ENCODE measurements around the gene GALC.
"Not testable (repeated sequence)": the region's sequence is repeated elsewhere in the genome, so short reads cannot be mapped to it uniquely, and the experiment has no call there.

The GALC gene

DNA sequence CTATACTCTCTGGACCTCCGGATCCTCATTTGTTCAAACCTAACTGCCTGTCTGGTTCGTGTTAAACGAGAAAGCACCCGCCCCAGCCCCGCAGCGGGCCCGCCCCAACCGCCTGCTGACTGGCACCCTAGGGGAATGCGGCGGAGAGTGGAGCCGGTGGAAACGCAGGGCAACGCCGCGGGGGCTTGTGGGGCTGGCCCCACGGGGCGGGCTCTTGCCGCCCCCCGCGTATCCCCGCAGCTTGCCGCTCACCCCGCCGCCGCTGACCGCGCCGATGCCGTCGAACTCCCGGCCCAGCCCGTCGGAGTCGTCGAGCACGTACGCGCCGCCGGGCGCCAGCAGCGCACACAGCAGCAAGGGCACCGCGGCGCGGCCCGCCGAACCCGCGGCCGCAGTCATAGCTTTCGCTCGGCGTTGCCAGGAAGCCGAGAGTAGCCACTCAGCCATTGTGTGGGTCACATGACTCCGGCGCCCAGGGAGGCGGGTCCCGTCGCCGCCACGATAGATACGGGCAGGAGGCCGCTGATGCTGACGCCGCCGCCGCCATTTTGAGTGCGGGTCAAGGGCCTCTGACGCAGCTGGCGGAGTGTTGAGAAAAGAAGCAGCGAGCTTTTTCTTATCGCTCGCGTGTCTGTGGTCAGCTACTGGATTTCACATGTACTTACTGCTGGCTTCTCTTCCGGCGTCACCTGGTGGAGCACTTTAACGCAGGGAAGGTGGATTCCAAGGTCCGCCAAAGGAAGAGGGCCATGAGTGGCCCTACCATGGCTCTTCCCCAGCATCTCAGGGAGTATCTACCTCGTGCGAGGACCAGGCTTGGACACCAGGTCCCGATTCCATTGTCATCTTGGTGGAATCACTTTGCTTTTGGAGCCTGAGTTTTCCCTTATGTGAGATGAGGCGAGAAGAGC lies at the start of gene GALC:
Gene GALC (minus strand): TSS at position 465 of the 911 bp plus-strand sequence. CDS start 18 bp downstream, at position 447.
- peak; percentile 96 for DNase-seq

DNA sequence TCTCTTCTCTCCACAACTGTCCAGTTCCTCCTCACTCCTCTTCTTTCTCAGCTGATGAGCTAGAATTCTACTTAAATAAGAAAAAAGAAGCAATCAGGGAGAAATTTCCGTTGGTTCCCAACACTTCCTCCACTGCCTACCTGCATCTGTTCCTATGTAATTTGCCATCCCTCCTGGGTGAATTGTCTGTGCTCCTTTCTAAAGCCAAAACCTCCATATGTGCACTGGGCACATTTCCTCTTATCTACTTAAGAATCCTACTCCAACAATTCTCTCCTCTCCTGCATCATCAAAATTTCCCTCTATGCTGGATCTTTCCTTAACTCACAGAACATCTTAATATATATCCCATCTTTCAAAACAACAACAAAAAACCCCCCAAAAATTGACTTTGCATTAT lies 47.2 kb upstream of the GALC start:
- no peak for DNase-seq

DNA sequence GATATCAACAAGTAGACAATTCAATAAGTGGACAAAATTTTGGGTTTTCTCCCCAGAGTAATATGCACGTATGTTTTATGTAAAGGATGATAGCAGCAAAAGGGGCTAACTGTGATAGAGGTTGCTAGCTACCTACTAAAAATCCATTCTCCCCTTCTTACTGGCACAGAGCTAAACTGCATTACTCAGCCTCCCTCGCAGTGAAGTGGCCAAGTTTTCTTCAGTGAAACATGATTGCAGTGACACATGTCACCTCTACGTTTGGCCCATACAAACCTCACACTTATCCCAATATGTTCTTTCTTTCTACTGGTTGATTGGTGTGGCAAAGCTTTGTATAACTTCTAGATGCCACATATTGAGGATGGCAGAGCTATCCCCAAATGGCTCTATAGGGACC lies 46.2 kb upstream of the GALC start:
- no peak for DNase-seq

DNA sequence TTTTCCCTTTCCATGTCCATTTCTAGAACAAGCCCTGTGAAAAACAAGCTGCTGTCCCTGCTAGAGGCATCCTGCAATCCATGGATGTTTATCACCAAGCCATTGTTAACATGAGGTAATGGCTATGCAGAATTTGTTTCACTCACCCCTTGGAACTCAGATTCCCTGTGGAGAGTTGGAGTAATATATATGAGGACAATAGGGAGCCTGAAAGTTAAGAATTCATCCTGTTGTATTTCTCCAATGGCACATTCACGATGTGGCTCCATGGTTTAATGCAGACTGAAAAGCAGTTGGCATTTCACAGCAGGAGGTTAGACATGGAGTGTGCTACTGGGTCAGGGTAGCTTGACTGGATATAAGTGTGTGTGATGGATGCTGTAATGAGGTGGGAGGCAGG lies 44.3 kb upstream of the GALC start:
- no peak for DNase-seq

DNA sequence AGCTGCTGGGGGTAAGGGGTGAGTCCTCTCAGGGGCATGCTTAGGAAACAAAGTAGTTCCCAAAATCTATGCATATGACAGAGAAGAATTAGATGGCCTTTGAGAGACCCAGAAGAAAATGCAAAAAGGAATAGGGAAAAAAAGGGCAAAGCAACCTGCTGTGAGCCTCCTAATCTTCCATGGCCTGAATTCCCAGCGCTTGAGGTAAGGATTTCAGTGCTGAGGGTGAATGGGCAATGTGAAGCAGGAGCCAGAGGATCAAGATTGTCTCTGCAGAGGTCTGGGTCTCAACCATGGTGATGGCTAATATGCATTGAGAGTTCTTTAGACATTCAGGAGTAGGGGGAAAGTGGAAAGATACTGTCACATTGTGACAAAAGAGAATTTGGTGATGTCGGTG lies 43.4 kb upstream of the GALC start:
- no peak for DNase-seq

DNA sequence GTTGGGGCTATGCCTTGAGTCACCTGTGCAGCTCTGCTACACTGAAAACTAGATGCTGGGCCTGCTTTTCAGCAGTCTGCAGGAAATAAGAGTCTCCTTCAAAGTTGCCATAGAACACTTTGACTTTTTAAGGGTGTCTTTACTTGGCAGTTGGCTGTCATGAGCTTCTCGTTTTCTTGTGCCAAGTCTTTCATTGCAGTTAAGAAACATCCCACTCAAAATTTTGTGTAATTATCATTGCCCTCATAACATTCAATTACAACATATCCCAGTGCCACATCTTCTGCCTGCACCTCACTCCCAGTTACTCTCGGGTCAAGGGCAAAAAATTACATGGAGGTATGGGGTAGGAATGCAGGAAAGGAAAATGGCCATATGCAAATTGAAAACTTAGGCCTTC lies 41.1 kb upstream of the GALC start:
- DNase-seq: no peak

DNA sequence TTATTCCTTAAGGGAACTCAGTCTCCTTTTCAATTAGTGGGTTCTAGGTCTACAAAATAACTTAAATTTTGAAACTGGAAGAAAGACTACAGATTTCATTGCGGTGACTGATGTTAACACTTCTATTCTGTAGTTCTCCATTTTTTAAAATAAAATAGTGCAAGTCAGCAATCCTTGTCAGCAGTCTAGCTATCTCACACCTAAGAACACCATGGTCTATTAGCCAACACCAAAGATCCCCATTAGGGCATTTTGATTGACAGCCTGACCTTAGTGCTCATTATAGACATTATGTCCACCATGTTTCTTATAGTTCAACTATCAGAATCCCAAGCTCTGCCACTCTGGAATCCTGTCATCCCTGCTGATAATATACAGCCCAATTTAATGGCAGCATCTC lies 39.4 kb upstream of the GALC start:
- DNase-seq: no peak

DNA sequence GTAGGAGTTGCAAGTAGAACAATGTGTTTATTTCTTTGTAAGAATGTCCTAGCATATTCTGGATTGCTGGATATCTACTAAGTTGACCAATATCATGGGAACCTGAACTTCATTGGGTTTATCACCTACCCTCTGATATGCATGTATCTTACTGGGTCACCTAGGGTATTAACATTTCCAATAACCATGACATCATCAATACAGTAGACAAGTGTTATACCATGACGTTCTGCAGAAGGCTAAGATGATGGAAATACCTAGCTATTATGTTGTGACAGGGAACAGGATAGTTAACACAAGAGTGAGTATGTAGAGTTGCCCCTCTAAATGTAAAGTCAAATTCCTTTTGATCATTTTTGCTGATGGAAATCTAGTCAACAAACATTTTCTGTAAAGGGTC lies 37.9 kb upstream of the GALC start:
- no peak for DNase-seq

DNA sequence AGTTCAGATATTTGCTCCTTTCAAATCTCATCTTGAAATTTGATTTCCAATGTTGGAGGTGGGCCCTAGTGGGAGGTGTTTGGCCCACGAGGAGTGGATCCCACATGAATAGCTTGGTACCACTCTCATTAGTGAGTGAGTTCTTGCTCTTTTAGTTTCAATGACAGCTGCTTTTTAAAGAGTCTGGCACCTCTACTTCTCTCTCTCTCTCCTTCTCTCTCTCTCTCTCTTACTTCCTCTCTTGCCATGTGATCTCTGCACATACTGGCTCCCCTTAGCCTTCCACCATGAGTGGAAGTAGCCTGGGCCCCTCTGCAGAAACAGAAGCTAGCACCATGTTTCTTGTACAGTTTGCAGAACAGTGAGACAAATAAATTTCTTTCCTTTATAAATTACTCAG lies 37.1 kb upstream of the GALC start:
- DNase-seq: no peak

DNA sequence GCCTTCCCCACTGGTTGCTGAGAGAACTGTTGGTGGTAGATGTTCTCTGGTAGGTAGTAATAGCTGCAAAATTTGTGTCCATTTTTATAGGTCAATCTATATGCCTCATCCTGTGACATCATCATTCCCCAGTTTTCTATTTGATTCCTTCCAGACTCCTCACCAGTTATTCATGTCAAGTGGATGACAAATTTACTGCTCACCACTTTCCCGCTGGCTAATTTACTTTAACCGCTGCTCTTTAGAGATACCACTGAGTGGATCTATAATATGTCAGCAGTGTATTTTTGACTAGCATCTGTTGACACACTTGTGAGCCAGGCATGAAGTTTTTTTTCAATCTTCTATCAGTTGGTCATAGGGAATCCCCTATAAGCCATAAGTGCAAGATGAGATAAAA lies 36.5 kb upstream of the GALC start:
- DNase-seq: peak; percentile 47

DNA sequence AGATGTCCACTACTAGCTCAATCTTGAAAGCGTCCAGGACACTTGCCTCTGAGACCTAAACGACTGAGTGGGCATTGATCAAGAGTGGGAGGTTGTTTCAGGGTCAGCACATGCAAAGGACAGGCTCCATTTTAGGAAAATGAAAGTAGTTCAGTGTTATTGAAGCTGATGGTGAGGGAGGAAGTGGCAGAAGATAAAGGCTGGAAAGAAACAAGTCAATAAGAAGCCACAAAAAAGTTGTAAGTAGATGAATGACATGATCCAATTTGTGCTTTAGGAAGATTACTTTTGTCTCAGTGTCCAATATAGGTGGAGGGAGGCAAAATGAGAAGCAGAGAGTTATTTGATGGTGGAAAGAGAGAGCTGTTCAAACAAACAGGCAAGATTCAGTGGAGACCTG lies 33.9 kb upstream of the GALC start:
- DNase-seq: no peak

DNA sequence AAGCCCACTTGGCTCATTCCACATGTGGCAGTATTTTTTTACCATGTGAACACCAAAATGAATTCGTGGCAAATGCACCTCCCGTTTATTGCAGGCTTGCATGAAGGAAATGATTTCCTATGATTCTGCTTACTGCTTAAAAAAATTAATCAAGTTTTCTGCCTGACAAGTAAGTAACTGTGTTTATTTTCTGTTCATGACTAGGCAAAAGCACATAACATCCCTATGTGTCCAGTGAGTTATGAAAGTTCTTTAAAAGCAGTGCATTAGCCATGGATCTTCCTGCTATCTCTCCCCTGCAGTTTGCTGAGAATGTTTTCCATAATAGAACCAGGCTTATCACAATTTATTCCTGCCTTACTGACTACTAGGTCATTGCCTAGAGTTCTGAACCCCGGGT lies 32.3 kb upstream of the GALC start:
- no peak for DNase-seq

DNA sequence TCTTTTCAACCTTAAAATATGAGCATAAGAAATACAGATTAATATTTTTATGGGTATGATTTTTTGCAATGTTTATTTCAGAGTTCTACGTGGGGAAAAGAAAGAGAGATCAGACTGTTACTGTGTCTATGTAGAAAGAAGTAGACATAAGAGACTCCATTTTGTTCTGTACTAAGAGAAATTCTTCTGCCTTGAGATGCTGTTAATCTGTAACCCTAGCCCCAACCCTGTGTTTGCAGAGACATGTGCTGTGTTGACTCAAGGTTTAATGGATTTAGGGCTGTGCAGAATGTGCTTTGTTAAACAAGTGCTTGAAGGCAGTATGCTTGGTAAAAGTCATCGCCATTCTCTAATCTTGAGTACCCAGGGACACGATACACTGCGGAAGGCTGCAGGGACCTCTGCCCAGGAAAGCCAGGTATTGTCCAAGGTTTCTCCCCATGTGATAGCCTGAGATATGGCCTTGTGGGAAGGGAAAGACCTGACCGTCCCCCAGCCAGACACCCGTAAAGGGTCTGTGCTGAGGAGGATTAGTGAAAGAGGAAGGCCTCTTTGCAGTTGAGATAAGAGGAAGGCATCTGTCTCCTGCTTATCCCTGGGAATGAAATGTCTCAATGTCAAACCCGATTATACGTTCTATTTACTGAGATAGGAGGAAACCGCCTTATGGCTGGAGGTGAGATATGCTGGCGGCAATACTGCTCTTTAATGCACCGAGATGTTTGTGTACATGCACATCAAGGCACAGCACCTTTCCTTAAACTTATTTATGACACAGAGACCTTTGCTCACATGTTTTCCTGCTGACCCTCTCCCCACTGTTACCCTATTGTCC lies 31.5 kb upstream of the GALC start:
- DNase-seq: not testable (repeated sequence)

DNA sequence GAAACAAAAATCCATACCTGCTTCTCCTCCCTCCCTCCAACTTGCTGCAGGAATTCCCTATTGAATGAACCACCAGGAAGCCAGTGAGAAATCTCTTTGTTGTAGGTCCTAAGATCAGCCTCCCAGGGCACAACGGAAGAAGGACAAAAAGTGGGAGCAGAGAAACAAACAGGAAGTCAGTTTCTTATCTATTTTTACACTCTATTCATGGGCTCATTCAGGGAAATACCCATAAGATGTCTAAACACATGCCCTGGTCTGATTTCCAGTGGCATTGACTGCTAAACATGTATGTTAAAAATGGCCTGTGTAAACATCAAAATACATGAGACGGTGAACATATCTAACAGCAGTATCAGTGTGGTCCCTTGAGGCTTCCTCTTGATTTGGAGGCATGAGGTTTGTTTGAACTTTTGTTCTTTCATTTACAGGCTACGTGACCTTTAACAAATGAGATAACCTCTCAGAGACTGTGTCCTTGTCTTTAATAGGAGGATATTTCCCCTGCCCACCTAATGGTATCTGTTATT lies 30.7 kb upstream of the GALC start:
- no peak for DNase-seq

DNA sequence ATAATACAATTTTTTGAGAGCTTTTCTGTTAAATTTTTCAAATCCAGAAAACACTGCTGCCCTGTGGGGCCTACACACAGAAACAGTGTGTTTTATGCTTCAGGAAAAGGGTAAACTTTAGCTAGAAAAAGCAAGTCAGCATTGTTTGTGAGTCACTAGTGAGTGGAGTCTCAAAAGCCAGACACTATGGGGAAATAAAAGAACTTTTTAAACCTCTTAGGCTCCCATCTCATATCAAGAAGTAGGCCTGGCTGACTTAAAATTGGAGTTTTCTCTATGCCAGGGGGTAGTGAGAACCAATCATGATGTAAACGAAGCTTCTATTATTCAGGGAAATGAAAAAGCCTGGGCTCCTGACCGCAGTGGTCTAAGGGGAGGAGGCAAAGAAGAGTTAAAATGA lies 24.6 kb upstream of the GALC start:
- no peak for DNase-seq

DNA sequence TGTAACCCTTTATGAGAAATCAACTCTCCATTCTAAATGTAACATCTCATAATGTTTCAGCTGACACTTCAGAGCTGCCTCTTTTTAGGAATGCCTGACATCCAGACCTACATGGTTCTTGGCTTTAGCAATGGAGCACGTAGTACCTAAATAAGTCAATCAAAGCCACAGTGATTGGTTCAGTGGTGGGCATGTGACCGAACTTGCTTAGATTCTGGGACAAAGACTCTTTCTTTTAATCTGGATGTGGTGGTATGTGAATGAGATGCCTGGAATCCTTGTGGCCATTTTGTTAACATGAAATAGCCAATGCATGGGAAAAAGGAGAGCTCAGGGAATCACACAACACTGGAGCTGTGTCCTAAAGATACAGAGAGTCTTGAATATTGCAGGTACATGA lies 23.8 kb upstream of the GALC start:
- no peak for DNase-seq

DNA sequence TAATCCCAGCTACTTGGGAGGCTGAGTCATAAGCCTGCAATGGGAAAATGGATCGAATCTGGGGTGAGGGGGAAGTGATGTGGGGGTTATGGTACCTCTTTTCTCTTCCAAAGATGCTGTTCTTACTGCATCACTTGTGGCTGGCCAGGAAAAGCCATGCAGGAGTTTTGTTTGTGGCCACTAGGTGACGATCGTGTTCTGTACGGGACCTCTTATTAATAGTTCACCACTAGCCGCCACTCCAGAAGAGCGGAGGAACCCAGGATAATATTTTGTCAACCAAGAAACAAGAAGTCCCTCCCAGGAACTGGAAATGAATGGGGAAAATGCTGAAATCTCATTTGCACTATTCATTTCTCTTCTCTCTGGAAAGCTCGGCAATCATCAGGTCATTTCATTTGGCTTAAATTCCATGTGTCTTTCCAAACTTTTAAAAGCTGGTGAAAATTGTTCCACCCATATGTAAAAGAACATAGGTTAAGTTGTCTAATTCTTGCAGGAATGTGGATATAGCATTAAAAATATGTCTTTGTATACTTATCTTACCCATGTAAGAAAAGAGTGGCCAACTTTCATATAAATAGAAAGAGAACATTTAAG lies 20.9 kb upstream of the GALC start:
- DNase-seq: no peak

DNA sequence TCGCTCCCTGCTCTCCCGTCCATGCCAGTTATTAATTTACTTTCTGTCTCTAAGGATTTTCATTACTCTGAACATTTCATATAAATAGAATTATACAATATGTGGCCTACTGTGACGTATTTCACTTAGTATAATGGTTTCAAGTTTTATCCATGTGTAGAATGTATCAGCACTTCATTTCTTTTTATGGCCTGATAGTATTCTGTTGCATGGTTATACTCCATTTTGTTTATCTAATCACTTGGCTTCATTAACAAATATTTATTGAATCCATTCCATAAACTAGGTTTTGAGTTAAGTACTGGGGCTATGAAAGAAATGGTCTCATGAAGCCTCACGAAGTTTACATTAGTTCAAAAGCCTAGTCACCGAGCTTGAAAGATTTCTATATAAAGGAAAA lies 19.5 kb upstream of the GALC start:
- no peak for DNase-seq

DNA sequence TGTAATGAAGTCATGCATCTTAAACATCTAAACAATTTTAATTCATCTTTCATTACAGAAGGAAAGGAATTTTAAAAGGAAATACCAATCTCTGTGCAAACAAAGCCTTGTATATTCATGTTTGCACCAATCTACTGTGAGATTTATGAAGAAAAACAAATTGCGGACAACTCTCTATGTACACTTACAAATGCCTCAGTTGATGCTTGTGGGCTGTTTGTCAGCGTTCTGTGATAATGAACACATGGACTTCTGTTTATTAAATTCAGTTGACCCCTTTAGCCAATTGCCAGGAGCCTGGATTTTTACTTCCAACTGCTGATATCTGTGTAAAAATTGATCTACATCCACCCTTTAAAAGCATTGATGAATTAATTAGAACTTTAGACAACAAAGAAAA lies 17.3 kb upstream of the GALC start:
- no peak for DNase-seq

DNA sequence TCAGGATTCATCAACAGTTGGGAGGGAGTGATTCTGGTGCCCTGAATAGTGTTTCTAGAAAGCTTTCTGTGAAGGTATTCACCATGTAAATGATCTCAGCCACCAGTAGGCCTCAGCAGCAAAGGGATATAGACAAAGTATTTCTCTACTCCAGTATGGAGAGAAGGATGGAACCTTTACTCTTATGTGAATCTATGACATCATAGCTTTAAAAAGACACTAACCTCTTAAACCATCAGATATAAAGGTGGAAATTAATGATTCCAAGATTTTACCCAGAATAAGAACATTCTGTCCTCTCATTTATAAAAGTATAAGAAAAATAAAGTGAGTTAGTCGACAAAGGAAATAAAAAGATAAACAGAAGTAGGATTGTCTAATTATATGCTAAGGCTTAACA lies 16.5 kb upstream of the GALC start:
- DNase-seq: no peak

DNA sequence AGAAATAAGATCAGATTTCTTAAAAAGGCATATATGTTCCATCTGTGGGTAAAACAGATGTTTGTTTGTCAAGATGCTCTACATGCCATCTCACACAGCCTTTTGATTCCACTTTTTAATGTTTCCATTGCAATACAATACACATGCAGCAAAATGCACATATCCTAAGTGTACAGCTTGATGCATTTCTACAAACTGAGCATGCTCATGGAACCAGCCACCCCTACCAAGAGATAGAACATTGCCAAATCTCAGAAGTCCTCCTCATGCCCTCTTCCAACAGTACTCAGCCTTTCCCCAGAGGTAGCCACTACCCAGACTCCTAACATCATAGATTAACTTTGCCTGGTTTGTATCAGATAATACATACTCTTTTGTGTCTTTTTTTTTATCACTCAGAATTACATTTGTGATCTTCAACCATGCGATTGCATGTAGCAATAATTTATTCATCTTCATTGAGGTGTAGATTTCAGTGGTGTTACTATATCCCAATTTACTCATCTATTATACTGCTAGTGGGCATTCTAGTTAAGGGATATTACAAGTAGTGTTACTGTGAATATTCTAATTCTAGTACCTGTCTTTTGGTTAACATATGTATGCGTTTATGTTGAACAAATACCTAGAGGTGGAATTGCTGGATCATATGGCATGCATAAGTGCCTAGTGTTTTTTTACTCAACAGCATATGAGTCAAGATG lies 15.2 kb upstream of the GALC start:
- DNase-seq: no peak

DNA sequence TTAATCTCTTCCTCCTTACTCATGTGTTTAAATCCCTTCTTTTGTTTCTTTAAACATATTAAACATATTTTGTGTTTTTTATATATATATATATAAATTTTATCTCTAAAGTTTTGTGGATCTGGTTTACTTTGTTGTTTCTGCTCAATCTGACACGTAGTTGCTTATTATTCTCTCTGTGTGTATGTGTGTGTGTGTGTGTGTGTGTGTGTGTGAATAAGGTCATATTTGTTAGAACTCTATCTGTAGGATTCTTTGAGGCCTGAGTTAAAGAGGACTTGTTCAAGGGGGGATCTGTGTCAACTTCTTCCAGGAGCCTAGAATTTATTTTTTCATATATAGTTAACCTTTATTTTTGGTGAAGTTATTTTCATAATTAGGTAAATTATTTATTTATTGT lies 14.6 kb upstream of the GALC start:
- no peak for DNase-seq
